PC-3 (cell line): ENCODE results near the gene NPTXR.

Source experiments
- EZH2 ChIP-seq: fragments of 300-600 bp; sonication (generic); IDR thresholded peaks from one replicate; pipeline ENCODE4 v1.6.1; 2017; ENCODE audit warnings: antibody characterized with exemption, mild to moderate bottlenecking, low read length; ENCODE audit not compliant: unreplicated experiment
- TF ChIP-seq, protein P1 (sequence below): fragments of 300-600 bp; sonication (generic); conservative IDR thresholded peaks from 2 replicates; pipeline ENCODE4 v1.5.1; 2017; ENCODE audit warnings: antibody characterized with exemption, low read depth, mild to moderate bottlenecking, low read length

DNA sequence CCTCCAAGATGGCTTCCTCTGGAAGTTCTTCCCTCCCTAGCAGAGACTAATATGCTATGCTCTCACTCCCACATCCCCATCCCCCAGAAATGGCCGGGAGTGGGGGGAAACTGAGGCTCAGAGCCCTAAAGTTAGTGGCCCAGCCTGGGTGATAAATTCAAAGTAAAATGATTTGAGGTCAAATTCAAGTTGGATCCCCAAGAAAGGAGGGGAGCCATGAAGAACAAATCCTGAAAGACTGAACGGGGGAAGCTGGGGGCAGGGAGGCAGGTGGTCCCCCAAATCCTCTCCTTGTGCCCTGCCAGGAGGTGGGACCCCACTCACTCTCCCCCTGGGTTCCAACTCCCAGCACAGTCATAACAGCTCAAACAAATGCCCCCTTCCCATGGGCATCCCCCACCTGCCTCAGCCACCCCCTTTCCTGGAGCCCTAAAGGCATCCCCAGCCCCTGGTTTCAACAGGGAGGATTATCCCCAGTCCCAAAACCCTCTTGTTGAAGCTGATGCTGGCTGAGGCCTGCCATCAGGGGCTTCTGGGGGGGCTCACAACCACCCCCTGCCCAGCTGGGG lies 27.0 kb upstream of the NPTXR start:
- TF ChIP-seq, protein P1, sequence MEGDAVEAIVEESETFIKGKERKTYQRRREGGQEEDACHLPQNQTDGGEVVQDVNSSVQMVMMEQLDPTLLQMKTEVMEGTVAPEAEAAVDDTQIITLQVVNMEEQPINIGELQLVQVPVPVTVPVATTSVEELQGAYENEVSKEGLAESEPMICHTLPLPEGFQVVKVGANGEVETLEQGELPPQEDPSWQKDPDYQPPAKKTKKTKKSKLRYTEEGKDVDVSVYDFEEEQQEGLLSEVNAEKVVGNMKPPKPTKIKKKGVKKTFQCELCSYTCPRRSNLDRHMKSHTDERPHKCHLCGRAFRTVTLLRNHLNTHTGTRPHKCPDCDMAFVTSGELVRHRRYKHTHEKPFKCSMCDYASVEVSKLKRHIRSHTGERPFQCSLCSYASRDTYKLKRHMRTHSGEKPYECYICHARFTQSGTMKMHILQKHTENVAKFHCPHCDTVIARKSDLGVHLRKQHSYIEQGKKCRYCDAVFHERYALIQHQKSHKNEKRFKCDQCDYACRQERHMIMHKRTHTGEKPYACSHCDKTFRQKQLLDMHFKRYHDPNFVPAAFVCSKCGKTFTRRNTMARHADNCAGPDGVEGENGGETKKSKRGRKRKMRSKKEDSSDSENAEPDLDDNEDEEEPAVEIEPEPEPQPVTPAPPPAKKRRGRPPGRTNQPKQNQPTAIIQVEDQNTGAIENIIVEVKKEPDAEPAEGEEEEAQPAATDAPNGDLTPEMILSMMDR = no peak
- TF ChIP-seq EZH2 = no peak
